ENCODE results near the gene RAD1.

The RAD1 gene, protein sequence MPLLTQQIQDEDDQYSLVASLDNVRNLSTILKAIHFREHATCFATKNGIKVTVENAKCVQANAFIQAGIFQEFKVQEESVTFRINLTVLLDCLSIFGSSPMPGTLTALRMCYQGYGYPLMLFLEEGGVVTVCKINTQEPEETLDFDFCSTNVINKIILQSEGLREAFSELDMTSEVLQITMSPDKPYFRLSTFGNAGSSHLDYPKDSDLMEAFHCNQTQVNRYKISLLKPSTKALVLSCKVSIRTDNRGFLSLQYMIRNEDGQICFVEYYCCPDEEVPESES

DNA sequence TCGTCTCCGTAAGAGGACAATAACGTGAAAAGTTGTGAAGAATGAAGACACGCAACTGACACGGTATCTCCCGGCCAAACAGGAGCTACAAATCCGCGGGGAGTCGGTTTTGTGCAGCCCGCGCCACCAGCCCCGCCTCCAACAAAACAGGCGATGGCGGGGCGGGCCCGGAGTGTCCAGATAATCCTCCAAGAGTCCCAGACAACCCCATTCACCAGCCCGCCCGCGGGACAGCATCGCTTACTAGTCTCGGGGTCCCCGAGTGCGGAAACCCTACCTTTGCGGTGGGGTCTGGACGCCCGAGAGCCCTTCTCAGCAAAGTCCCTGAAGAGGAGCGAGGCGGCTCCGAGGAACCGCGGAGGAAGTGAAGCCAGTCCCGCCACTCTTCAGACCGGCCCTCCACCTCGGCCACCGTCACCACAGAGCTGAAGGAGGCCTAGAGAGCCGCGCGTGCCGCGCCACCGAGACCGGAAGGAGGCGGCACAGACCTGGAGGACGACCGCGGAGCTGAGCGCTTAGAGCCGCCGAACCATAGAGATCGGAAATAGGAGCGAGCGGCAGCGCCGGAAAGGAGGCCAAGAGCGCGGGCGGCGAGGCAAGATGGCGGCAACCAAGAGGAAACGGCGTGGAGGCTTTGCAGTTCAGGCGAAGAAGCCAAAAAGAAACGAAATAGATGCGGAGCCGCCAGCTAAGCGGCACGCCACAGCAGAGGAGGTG is at the start of gene RAD1, which contains the start of gene BRIX1:
Gene RAD1, minus strand, starts transcription at position 366 of the 717 bp plus-strand sequence. CDS start 612 bp downstream, outside the sequence.
Gene BRIX1, plus strand, starts transcription at position 573 of the 717 bp plus-strand sequence. Its CDS starts 28 bp downstream, at position 601.
- no peaks in the 10 kb centered on the region for H3K27me3 Mint-ChIP-seq
- H3K27ac Mint-ChIP-seq, result no peak within 1 kb of the TSS
- DNase-seq (peak; percentile 92), ATAC-seq (peak; percentile 99)
- peaks cover 38% of the 10 kb centered on the region for H3K4me1 Mint-ChIP-seq
- H3K9me3 Mint-ChIP-seq, result no peaks in the 10 kb centered on the region
- peaks cover 47% of the 10 kb centered on the region for H3K36me3 Mint-ChIP-seq (ENCODE audit: low read depth)
- no peak within 1 kb of the TSS for H3K4me3 Mint-ChIP-seq

DNA sequence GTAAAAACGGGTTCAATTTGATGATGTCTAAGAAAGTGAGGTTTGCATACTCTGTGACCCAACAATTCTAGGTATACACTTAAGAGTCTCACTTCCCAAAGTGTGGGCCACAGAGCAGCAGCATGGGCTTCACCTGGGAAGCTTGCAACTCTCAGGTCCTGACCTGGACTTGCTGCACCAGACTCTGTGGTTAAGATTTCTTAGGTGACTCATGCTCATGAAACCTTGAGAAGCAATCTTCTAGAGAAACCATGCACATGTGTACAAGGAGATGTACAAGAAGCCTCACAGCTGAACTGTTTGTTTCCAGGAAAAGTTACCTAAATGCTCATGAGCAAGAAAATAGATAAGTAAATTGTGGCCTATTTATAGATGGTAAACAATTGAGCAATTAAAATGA is 44.0 kb upstream of the RAD1 start:
- DNase-seq, result peak; percentile 3
- ATAC-seq, result peak; percentile 76
- no peaks in the 10 kb centered on the region for H3K27me3 Mint-ChIP-seq

DNA sequence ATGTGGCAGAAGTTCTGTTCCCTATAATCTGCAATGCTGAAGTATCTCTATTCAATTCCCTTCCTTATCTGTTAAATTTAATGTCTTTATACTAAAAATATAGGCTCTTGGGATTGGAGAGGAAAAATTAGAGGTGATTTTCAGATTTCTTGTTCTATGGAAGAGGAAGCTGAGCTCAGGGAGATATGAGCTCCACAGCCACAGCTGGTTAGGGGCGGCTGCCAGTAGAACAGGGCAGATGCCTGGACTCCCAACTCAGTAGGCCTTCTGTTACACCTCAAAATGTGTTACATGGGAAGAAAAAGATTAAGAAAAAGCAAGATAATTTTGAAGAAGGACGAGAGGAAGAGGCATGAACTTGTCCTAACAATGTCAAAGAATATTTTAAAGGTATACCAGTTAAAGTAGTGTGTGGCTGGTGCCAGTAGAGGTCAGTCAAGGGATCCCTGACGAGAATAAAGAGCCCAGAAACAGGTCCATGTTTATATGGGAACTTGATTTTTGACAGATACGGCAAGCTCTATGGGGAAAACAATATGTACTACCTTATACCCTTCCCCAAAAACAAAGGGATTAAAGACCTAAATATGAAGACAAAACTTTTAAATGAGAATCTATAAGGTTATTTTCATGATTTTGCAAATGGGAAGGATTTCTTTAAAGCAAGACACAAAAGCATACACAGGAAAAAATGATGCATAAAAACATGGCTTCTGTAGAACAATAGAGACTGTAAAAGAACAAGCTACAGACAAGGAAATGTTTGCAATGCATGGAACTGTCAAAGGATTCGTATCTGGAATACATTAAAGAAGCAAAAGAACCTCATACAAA is 42.8 kb upstream of the RAD1 start:
- DNase-seq (no peak), ATAC-seq (peak; percentile 57)
- Mint-ChIP-seq H3K27me3 (no peaks in the 10 kb centered on the region), H3K4me3 (no peak overlapping the region), H3K9me3 (no peaks in the 10 kb centered on the region), H3K4me1 (peaks cover 10% of the 10 kb centered on the region), H3K27ac (no peak overlapping the region), H3K36me3 (ENCODE audit: low read depth) (peaks cover 20% of the 10 kb centered on the region)

More for the DNA sequence above, 44.0 kb upstream of the RAD1 start:
- H3K9me3 Mint-ChIP-seq, result no peaks in the 10 kb centered on the region
- peaks cover 18% of the 10 kb centered on the region for H3K36me3 Mint-ChIP-seq (ENCODE audit: low read depth)
- H3K4me1 Mint-ChIP-seq, result peaks cover 10% of the 10 kb centered on the region
- H3K4me3 Mint-ChIP-seq, result no peak overlapping the region
- H3K27ac Mint-ChIP-seq, result no peak overlapping the region

DNA sequence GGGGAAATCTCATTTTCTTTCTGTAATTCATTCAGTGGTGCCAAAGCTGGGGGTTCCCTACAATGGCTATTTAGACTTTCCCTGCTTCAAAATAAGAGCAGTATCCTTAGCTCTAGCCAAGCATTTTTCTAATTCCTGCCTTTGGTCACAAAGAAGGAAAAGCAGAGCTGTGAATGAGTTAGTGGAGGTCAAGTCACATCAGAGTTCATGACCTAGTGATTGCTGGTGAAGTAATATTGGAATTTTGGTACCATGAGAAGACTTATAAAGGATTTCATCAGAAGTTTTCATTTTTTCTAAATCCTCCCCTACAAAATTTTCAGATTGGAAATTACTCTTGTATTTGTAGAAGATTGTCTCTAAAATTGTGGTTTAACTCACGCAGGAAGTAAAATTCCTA is 42.0 kb upstream of the RAD1 start:
- Mint-ChIP-seq H3K27me3 (no peaks in the 10 kb centered on the region), H3K4me1 (peaks cover 10% of the 10 kb centered on the region), H3K4me3 (no peak overlapping the region), H3K9me3 (no peaks in the 10 kb centered on the region), H3K27ac (no peak overlapping the region), H3K36me3 (ENCODE audit: low read depth) (peaks cover 22% of the 10 kb centered on the region)
- ATAC-seq, result no peak
- no peak for DNase-seq

DNA sequence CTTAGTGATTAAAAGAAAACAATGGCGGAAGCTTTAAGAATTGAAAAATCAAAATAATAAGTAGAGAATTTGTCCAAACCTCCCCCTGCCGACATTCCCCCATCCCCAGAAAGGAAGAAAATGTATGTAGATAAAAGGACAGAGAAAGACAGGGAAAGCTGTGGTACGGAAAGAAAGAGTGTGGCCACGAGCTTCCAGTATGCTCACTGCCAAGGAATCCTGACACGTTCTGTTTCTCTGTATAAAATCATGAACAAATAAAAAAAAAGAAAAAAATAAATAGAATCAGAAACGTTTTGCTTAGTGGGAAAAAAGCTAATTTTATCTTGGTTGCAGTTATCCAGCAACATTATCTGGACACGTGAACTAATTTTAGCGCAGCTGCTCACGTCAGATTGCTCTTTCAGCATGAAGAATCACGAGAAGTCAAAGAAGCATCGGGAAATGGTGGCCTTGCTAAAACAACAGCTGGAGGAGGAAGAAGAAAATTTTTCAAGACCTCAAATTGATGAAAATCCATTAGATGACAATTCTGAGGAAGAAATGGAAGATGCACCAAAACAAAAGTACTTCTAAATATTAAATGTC is 29.2 kb upstream of the RAD1 start:
- peaks cover 51% of the 10 kb centered on the region for H3K36me3 Mint-ChIP-seq (ENCODE audit: low read depth)
- ATAC-seq (no peak), DNase-seq (no peak)
- no peaks in the 10 kb centered on the region for H3K4me1 Mint-ChIP-seq
- H3K27me3 Mint-ChIP-seq, result no peaks in the 10 kb centered on the region
- H3K9me3 Mint-ChIP-seq, result no peaks in the 10 kb centered on the region
- H3K4me3 Mint-ChIP-seq, result no peak overlapping the region
- H3K27ac Mint-ChIP-seq, result no peak overlapping the region

DNA sequence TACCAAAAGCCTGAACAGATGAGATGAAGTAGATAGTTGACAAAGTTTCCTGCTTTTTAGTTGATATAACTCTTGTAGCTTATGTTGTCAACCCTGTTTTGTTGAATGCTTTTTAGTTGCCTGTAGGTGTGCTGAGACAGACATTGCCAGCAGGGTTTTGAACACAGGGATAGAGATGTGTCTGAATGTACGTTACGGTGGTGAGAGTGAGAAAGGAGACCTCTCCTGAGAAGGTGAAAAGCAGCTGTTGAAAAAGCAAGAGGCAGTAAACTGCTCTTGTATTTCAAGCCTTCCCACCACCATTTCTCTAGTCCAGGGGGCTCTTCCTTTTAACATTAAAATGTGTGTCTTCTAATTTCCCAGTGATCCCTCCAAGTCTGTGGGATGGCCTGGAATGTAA is 28.7 kb upstream of the RAD1 start:
- DNase-seq (no peak), ATAC-seq (no peak)
- Mint-ChIP-seq H3K4me1 (no peaks in the 10 kb centered on the region), H3K4me3 (no peak overlapping the region), H3K36me3 (ENCODE audit: low read depth) (peaks cover 49% of the 10 kb centered on the region), H3K27me3 (no peaks in the 10 kb centered on the region), H3K27ac (peak overlapping the region; percentile 14), H3K9me3 (no peaks in the 10 kb centered on the region)

DNA sequence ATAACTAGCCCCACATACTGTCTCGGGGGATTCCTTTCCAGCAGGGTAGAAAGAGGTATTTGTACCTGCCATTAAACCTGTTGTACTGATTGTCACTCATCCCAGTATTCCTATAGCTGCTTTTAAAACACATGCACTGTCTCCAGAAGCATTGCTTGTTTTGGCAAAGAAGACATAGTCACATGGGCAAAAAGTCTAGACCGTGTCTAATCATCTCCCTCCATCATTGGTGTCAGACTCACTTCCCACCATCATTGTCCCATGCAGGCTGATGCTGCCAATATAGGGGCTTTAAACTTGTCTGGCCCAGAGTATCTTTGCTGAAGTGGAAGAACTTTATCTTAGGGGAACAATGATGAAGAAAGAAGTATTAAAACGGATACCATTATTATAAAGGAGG is 26.6 kb upstream of the RAD1 start:
- no peaks in the 10 kb centered on the region for H3K27me3 Mint-ChIP-seq

DNA sequence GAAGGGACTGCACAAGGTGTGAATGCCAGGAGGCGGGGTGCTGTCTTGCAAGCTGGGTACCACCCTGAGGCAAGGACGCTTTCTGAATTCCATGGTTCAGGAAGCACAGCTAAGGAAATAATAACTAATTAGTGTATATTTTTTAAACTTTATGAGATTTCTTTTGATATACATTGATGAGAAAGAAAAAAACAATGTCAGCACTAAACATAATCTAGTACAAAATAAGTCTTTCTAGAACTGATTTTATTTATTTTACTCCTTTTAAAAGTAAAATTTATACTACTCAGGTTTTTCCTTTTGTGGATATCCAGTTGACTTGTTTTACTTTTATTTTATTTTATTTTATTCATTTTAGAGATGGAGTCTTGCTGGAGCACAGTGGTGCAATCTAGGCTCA is 17.6 kb upstream of the RAD1 start:
- Mint-ChIP-seq H3K4me3 (no peak overlapping the region), H3K9me3 (no peaks in the 10 kb centered on the region), H3K27ac (no peak overlapping the region), H3K4me1 (peaks cover 34% of the 10 kb centered on the region), H3K36me3 (ENCODE audit: low read depth) (peaks cover 36% of the 10 kb centered on the region), H3K27me3 (no peaks in the 10 kb centered on the region)
- no peak for ATAC-seq
- no peak for DNase-seq

More for the DNA sequence above, 26.6 kb upstream of the RAD1 start:
- H3K27ac Mint-ChIP-seq, result no peak overlapping the region
- ATAC-seq, result no peak
- H3K4me1 Mint-ChIP-seq, result no peaks in the 10 kb centered on the region
- DNase-seq, result no peak
- no peaks in the 10 kb centered on the region for H3K9me3 Mint-ChIP-seq
- H3K4me3 Mint-ChIP-seq, result no peak overlapping the region
- peaks cover 53% of the 10 kb centered on the region for H3K36me3 Mint-ChIP-seq (ENCODE audit: low read depth)

DNA sequence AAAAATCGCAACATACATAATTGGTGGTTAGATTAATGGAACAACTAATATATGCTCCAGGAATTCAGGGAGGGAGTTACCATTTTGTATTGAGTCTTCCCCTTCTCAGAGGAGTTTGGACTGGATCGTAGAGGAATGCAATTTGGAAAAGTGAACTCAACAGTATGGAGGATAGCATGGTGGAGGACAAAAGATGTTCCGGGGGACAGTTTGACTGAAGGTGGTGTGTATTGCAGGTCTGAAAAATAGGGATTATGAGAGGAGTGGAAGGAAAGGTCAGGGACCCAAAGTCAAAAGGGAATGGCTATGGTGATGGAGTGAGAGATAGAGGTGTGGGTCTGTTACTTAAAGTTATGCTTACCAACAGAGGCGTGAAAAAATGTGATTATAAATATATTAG is 15.6 kb upstream of the RAD1 start:
- no peaks in the 10 kb centered on the region for H3K9me3 Mint-ChIP-seq
- H3K4me1 Mint-ChIP-seq, result peaks cover 40% of the 10 kb centered on the region
- H3K27ac Mint-ChIP-seq, result peak overlapping the region; percentile 94

DNA sequence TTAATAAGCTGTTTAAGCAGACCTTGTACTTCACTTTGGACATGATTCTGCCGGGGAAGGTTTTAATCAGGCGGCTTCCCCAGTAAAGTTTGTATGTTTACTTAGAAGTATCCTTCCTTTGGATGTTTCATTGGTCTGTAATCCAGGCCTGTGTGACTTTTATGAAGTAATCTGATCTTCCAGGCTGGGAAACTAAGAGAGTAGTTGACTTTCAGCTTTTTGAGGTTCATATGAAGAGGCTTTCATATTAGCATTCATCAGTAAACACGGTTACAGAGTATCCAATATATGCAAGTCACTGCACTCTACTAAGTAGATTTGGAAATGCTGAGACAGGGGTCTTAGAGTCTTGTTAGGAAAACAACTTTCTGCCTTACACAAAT is 15.1 kb upstream of the RAD1 start:
- Mint-ChIP-seq H3K27ac (peak overlapping the region; percentile 94), H3K9me3 (no peaks in the 10 kb centered on the region), H3K27me3 (no peaks in the 10 kb centered on the region), H3K36me3 (ENCODE audit: low read depth) (peaks cover 36% of the 10 kb centered on the region), H3K4me1 (peaks cover 43% of the 10 kb centered on the region), H3K4me3 (peak overlapping the region; percentile 95)
- ATAC-seq, result no peak
- no peak for DNase-seq

More for the DNA sequence above, 15.6 kb upstream of the RAD1 start:
- H3K4me3 Mint-ChIP-seq, result peak overlapping the region; percentile 95
- no peaks in the 10 kb centered on the region for H3K27me3 Mint-ChIP-seq
- DNase-seq (no peak), ATAC-seq (no peak)
- H3K36me3 Mint-ChIP-seq (ENCODE audit: low read depth), result peaks cover 33% of the 10 kb centered on the region

DNA sequence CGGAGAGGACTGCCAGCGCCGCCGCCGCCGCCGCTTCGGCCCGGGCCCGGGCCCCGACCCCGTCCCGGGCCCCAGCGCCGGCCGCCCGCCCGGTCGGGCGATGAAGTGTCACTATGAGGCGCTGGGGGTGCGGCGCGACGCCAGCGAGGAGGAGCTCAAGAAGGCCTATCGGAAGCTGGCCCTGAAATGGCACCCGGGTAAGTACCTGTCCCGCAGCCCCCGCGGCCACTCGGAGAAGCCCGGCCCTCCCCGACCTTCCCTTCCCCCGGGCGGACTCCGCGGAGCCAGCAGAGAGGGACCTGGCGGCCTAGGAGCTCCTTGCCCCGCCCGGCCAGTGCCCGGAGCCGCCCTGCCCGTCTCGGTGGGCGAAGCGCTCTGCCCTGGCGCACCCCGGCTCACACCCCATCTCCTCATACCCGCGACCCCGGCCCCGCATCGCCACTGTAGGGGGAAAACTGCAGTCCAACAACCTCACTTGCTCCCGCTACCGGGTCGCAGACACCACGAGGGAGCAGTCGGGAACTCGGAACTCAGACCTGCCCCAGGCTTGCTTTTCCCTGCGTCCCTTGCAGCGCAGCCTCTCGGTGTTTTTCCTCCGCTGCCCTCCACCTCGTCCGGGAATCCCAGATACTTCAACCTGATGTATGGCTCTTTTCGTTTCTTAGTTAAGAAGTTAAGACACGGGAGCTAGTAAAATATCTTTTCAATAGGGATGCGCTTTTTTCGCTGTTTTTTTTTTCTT is 14.6 kb upstream of the RAD1 start:
- Mint-ChIP-seq H3K9me3 (no peaks in the 10 kb centered on the region), H3K27ac (peak overlapping the region; percentile 94), H3K4me3 (peak overlapping the region; percentile 95), H3K27me3 (no peaks in the 10 kb centered on the region), H3K4me1 (peaks cover 46% of the 10 kb centered on the region), H3K36me3 (ENCODE audit: low read depth) (peaks cover 36% of the 10 kb centered on the region)
- ATAC-seq (peak; percentile 82), DNase-seq (peak; percentile 81)

DNA sequence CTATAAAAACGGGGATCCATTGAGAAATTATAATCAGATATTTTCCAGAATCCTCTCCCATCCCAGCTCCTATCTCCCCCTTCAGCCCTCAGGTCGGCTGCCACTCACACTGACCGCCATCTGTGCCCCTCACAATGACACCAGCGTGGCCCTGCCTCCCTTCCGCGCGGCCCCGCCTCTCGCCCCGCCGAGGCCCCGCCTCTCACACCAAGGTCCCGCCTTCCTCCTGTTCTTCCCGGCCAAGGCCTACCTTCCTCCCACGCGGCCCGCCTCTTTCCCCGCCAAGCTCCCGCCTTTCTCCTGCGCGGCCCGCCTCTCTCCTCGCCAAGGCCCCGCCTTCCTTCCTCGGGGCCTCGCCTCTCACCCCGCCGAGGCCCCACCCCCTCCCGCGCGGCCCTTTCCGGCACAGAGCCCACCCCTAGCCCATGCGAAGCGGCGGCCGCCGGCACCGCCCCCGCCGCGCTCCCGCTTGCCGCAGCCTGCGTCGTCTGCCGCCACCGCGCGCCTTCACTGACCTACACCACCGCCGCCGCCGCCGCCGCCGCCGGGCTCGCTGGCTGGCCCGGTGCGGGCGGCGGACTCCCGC is 13.9 kb upstream of the RAD1 start, which contains the start of gene DNAJC21:
Gene DNAJC21, plus strand, starts transcription at position 426 of the 586 bp plus-strand sequence. CDS start 261 bp downstream, outside the sequence.
- no peaks in the 10 kb centered on the region for H3K27me3 Mint-ChIP-seq
- DNase-seq (peak; percentile 99), ATAC-seq (peak; percentile 88)
- peaks cover 38% of the 10 kb centered on the region for H3K36me3 Mint-ChIP-seq (ENCODE audit: low read depth)
- H3K4me3 Mint-ChIP-seq, result peak within 1 kb of the TSS; percentile 95
- H3K4me1 Mint-ChIP-seq, result peaks cover 52% of the 10 kb centered on the region
- peak within 1 kb of the TSS; percentile 94 for H3K27ac Mint-ChIP-seq
- no peaks in the 10 kb centered on the region for H3K9me3 Mint-ChIP-seq

DNA sequence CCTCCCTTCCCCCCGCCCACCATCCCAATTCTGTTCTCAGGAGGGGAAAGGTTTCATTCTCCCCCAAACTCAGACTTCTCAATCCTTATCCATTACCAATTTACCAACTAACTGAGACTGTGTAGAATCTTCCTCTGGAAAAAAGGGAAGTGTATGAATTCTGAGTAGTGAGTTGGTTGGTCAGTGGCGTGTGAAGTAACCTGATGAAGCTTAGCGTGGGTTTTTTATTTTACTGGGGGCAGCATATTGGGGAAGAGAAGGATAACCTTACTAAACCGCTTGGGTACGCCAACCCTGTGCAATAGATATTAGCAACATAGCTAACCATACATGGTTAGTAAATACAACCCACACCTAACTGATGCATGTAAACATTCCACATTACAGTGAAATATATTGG is 13.0 kb upstream of the RAD1 start:
- ATAC-seq (no peak), DNase-seq (no peak)
- peaks cover 41% of the 10 kb centered on the region for H3K36me3 Mint-ChIP-seq (ENCODE audit: low read depth)
- H3K4me3 Mint-ChIP-seq, result peak overlapping the region; percentile 83
- H3K4me1 Mint-ChIP-seq, result peaks cover 56% of the 10 kb centered on the region
- H3K9me3 Mint-ChIP-seq, result no peaks in the 10 kb centered on the region
- H3K27ac Mint-ChIP-seq, result no peak overlapping the region
- no peaks in the 10 kb centered on the region for H3K27me3 Mint-ChIP-seq
